Endothelial cell of umbilical vein (primary cell): ENCODE data around the gene ZNF48. TPM values are rescaled to one million over a fixed set of nuclear protein-coding genes. Genes with fewer than 3 reads are reported as not detected.

Experiments used
- BruUV-seq: library from RNA; stranded (reverse); fragments of 400-500 nt; replicated peaks from 2 replicates; lab custom pipeline; 2021; lab: Mats Ljungman, UMichigan
- CTCF ChIA-PET: fragments of 300-600, 350-600 bp; sonication (Branson Sonifier 250); formaldehyde crosslinking; loops from one replicate; lab custom pipeline; 2021; ENCODE audit warnings: antibody characterized with exemption, inconsistent platforms; lab: Charles Lee
- POLR2A ChIA-PET: fragments of 300-600, 350-600 bp; sonication (Branson Sonifier 250); formaldehyde crosslinking; loops from one replicate; lab custom pipeline; 2021; ENCODE audit warnings: antibody characterized with exemption, inconsistent platforms; lab: Charles Lee
- DNase-seq: peaks from one replicate; pipeline ENCODE4 v3.0.0-alpha.2; 2011; ENCODE audit warnings: low read depth, low spot score
- FAIRE-seq: peaks from 2 replicates; lab custom pipeline; 2011; peaks lifted over from hg19 to GRCh38; lab: Jason Lieb, UNC
- H2AFZ ChIP-seq: 2 replicates; pipeline ENCODE4 v1.6.0; 2012; ENCODE audit warnings: low read depth, low read length, control low read depth, inconsistent platforms
- H3K27ac ChIP-seq: 2 replicates; pipeline ENCODE4 v1.5.1; 2011; ENCODE audit warnings: low read depth, mild to moderate bottlenecking, control low read depth, low read length, moderate library complexity; ENCODE audit not compliant: insufficient read depth
- H3K27me3 ChIP-seq, 2 experiments: 2 replicates each; pipeline versions ENCODE4 v1.6.0 to v1.6.1; 2011; ENCODE audit warnings: low read length in 2 of 2, mixed read lengths in 1 of 2; ENCODE audit not compliant: control insufficient read depth in 2 of 2, insufficient read depth in 2 of 2
- H3K36me3 ChIP-seq, 2 experiments: 2 replicates in 1 of 2; 3 replicates in 1 of 2; pipeline ENCODE4 v1.5.1; 2011; ENCODE audit warnings: low read length in 2 of 2, mild to moderate bottlenecking in 1 of 2, moderate library complexity in 1 of 2; ENCODE audit not compliant: control insufficient read depth in 2 of 2, insufficient read depth in 2 of 2; ENCODE audit errors: extremely low read depth in 1 of 2
- H3K4me1 ChIP-seq: 3 replicates; pipeline ENCODE4 v1.5.1; 2011; ENCODE audit warnings: mild to moderate bottlenecking, low read length; ENCODE audit not compliant: control insufficient read depth, insufficient read depth; ENCODE audit errors: extremely low read depth
- H3K4me2 ChIP-seq: 2 replicates; pipeline ENCODE4 v1.6.1; 2011; ENCODE audit warnings: low read length, control low read depth, mixed read lengths; ENCODE audit not compliant: insufficient read depth
- H3K4me3 ChIP-seq, 3 experiments: fragments of 200-600 bp in 1 of 3; sonication (generic), shearing (Covaris generic) in 1 of 3; replicated peaks in 1 of 3; 2 replicates each; pipeline ENCODE4 v1.5.1; 2011 to 2016; ENCODE audit warnings: control low read depth in 3 of 3, low read length in 3 of 3, mild to moderate bottlenecking in 2 of 3, inconsistent platforms in 1 of 3, low read depth in 1 of 3, moderate library complexity in 1 of 3; ENCODE audit not compliant: insufficient read depth in 1 of 3
- H3K79me2 ChIP-seq: 2 replicates; pipeline ENCODE4 v1.6.0; 2012; ENCODE audit warnings: low read length, inconsistent platforms; ENCODE audit not compliant: control insufficient read depth, insufficient read depth
- H3K9ac ChIP-seq: replicated peaks from 2 replicates; pipeline ENCODE3; 2011; ENCODE audit warnings: low read length, control low read depth; ENCODE audit not compliant: insufficient read depth; ENCODE audit errors: extremely low read depth
- H3K9me1 ChIP-seq: replicated peaks from 3 replicates; pipeline ENCODE4 v1.6.0; 2011; ENCODE audit warnings: mild to moderate bottlenecking, low read length; ENCODE audit not compliant: control insufficient read depth, insufficient read depth; ENCODE audit errors: extremely low read depth
- H3K9me3 ChIP-seq: replicated peaks from 2 replicates; pipeline ENCODE4 v1.5.1; 2012; ENCODE audit warnings: low read length, inconsistent platforms; ENCODE audit not compliant: control insufficient read depth, insufficient read depth
- H4K20me1 ChIP-seq: replicated peaks from 2 replicates; pipeline ENCODE3; 2011; ENCODE audit warnings: mild to moderate bottlenecking, low read length; ENCODE audit not compliant: control insufficient read depth, insufficient read depth; ENCODE audit errors: extremely low read depth
- EZH2 ChIP-seq: IDR thresholded peaks from 2 replicates; pipeline ENCODE4 v1.6.1; 2012; ENCODE audit warnings: borderline replicate concordance, low read depth, mild to moderate bottlenecking, moderate library complexity, low read length, inconsistent platforms; ENCODE audit not compliant: severe bottlenecking
- FOS ChIP-seq: IDR thresholded peaks from 2 replicates; pipeline ENCODE4 v1.6.1; 2011; ENCODE audit warnings: mild to moderate bottlenecking, low read length, moderate library complexity, borderline replicate concordance; ENCODE audit not compliant: insufficient read depth
- GATA2 ChIP-seq: IDR thresholded peaks from 2 replicates; pipeline ENCODE4 v1.7.0; 2011; ENCODE audit warnings: low read depth, mild to moderate bottlenecking, moderate library complexity, mixed read lengths, low read length; ENCODE audit not compliant: insufficient read length, insufficient read depth
- JUN ChIP-seq: IDR thresholded peaks from 2 replicates; pipeline ENCODE4 v1.6.1; 2011; ENCODE audit warnings: borderline replicate concordance, low read depth; ENCODE audit not compliant: insufficient read length, insufficient read depth
- MYC ChIP-seq: IDR thresholded peaks from one replicate; pipeline ENCODE4 v1.6.1; 2011; ENCODE audit warnings: mild to moderate bottlenecking, low read depth, low read length
- POLR2A ChIP-seq: IDR thresholded peaks from 2 replicates; pipeline ENCODE4 v1.6.1; 2012; ENCODE audit warnings: low read depth, mild to moderate bottlenecking, control low read depth, low read length
- POLR2AphosphoS5 ChIP-seq: IDR thresholded peaks from 2 replicates; pipeline ENCODE4 v1.6.1; 2012; ENCODE audit warnings: low read depth, mild to moderate bottlenecking, control low read depth, low read length, moderate library complexity; ENCODE audit not compliant: insufficient read depth
- dilution Hi-C: fragments of 300-500 bp; cut with MboI; formaldehyde crosslinking; loops from one replicate; pipeline ENCODE4 v1.15.0; 2019; ENCODE audit warnings: low sequenced_read_pairs; ENCODE audit not compliant: extremely low pct_ligation_motif_present
- intact Hi-C: fragments of 100-400 bp; cut with micrococcal nuclease; formaldehyde crosslinking; loops from one replicate; pipeline ENCODE4 v1.10.0; 2022
- polyA plus RNA-seq, 4 experiments: library from polyadenylated mRNA; depleted of rRNA in 3 of 4; stranded (reverse) in 3 of 4; unstranded in 1 of 4; fragments of >200 nt; gene quantifications; 2 replicates each; pipeline versions ENCODE4 v1.2.1 to v1.2.3, GENCODE V29; 2011 to 2012; ENCODE audit warnings: missing spikeins in 1 of 4
- total RNA-seq: library from RNA; stranded (reverse); gene quantifications from 2 replicates; pipeline ENCODE4 v1.2.3, GENCODE V29; 2021
- TF ChIP-seq, protein P1 (sequence below), 2 donors: IDR thresholded peaks; 1 replicate in 1 of 2; 2 replicates in 1 of 2; pipeline ENCODE4 v1.5.1; 2011; ENCODE audit warnings: low read length in 2 of 2, mild to moderate bottlenecking in 2 of 2, moderate library complexity in 2 of 2, control low read depth in 1 of 2, inconsistent platforms in 1 of 2, low read depth in 1 of 2; ENCODE audit not compliant: insufficient read depth in 1 of 2; ENCODE audit errors: extremely low read depth in 1 of 2
- TF ChIP-seq, protein P2 (sequence below): IDR thresholded peaks from 2 replicates; pipeline ENCODE4 v1.6.1; 2011; ENCODE audit not compliant: insufficient read depth, insufficient read length

Gene ZNF48
- total and polyA plus RNA-seq, 2 donors (not counting 3 experiments of a cell fraction or from before 2014, with no cell fraction given): 15.3 to 16.1 TPM

DNA sequence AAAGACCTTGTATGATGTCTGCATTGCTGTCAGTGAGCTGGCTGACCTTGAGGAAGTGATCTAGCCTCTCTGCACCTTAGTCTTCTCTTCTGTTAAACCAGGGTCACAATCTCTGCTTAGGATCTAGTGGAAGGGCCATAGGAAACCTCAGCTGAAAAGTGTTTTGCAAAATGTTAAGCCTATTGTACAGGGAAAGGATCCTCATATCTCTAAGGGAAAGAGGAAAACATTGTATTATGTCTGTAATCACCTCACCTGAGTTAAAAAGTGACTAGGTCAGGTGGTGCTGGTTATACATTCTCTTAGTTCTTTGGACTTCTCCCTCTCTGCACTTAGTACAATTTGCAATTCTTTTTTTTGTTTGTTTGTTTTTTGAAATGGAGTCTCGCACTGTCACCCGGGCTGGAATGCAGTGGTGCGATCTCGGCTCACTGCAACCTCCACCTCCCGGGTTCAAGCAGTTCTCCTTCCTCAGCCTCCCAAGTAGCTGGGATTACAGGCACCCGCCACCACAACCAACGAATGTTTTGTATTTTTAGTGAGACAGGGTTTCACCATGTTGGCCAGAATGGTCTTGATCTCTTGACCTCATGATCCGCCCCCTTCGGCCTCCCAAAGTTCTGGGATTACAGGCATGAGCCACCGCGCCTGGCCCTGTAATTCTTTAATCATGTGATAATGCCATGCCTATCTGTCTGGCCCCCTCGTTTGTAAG lies 52.4 kb downstream of the ZNF48 start:
- no peak for DNase-seq

DNA sequence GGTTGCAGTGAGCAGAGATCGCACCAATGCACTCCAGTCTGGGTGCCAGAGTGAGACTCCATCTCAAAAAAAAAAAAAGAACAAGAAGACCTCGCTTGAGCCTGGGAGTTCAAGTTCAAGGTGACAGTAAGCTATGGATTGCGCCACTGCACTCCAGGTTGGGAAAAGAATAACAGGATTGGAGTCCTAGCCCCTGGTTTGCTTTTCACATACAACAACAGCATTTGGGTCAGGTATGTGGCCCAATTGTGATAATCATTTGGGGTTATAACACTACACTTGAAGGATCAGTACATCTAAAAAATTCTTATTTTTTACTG lies 53.9 kb downstream of the ZNF48 start:
- DNase-seq (no peak), FAIRE-seq (no peak)
- Histone ChIP-seq H3K4me3 (no peak overlapping the region), H3K36me3 (no peaks in the 10 kb centered on the region), H3K9ac (no peak overlapping the region), H3K9me1 (no peaks in the 10 kb centered on the region), H3K79me2 (peaks cover 11% of the 10 kb centered on the region), H3K27ac (no peak overlapping the region), H3K9me3 (no peaks in the 10 kb centered on the region), H2AFZ (no peak overlapping the region), H4K20me1 (no peaks in the 10 kb centered on the region), H3K4me1 (peaks cover 11% of the 10 kb centered on the region), H3K27me3 (no peaks in the 10 kb centered on the region), H3K4me2 (no peak overlapping the region)
- intact Hi-C loops: loop anchor here (1.0 to 5.0 kb wide), 6 partner anchors 43 to 243 kb away; partner anchors contain the start of gene ZNF768
- dilution Hi-C loops: no loop called here
- ChIA-PET CTCF (interaction anchor here (0.8 to 5.7 kb wide), 14 partner anchors 20 to 246 kb away, joined by 3 to 47 read pairs (median 5); partner anchors contain the start of genes ZNF689 and ZNF747), POLR2A (no interaction called here)
- BruUV-seq: no TSS peak
- TF ChIP-seq, protein P1, sequence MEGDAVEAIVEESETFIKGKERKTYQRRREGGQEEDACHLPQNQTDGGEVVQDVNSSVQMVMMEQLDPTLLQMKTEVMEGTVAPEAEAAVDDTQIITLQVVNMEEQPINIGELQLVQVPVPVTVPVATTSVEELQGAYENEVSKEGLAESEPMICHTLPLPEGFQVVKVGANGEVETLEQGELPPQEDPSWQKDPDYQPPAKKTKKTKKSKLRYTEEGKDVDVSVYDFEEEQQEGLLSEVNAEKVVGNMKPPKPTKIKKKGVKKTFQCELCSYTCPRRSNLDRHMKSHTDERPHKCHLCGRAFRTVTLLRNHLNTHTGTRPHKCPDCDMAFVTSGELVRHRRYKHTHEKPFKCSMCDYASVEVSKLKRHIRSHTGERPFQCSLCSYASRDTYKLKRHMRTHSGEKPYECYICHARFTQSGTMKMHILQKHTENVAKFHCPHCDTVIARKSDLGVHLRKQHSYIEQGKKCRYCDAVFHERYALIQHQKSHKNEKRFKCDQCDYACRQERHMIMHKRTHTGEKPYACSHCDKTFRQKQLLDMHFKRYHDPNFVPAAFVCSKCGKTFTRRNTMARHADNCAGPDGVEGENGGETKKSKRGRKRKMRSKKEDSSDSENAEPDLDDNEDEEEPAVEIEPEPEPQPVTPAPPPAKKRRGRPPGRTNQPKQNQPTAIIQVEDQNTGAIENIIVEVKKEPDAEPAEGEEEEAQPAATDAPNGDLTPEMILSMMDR (IDR thresholded peaks at IDR 0.05; ENCODE audit: extremely low read depth in 1 of 2, insufficient read depth in 1 of 2, low read depth in 1 of 2, low read length in 2 of 2): no peak
- no peak for TF ChIP-seq GATA2
- TF ChIP-seq EZH2: no peak
- TF ChIP-seq FOS: no peak
- no peak for TF ChIP-seq POLR2AphosphoS5
- TF ChIP-seq JUN: no peak
- TF ChIP-seq MYC: no peak
- no peak for TF ChIP-seq POLR2A
- TF ChIP-seq, protein P2, sequence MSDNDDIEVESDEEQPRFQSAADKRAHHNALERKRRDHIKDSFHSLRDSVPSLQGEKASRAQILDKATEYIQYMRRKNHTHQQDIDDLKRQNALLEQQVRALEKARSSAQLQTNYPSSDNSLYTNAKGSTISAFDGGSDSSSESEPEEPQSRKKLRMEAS: no peak

More for the DNA sequence above, 52.4 kb downstream of the ZNF48 start:
- no peak for TF ChIP-seq GATA2
- TF ChIP-seq, protein P2: no peak
- H3K9ac ChIP-seq: no peak overlapping the region
- ChIA-PET POLR2A (no interaction called here), CTCF (interaction anchor here (0.5 to 5.7 kb wide), 5 partner anchors 13 to 168 kb away, joined by 3 to 47 read pairs (median 4); no protein-coding TSS in a partner anchor)
- H4K20me1 ChIP-seq: no peaks in the 10 kb centered on the region
- no peak overlapping the region for H3K27ac ChIP-seq
- no peak for FAIRE-seq
- no peak overlapping the region for H3K4me2 ChIP-seq
- H3K4me1 ChIP-seq: peaks cover 11% of the 10 kb centered on the region
- no peaks in the 10 kb centered on the region for H3K9me1 ChIP-seq
- dilution Hi-C loops (no loop called here), intact Hi-C loops (loop anchor here (2.0 to 5.0 kb wide), 3 partner anchors 45 to 245 kb away; partner anchors contain the start of gene ZNF768)
- no peak overlapping the region for H3K4me3 ChIP-seq
- peaks cover 12% of the 10 kb centered on the region for H3K79me2 ChIP-seq
- no peak overlapping the region for H2AFZ ChIP-seq
- no peaks in the 10 kb centered on the region for H3K36me3 ChIP-seq
- no peaks in the 10 kb centered on the region for H3K9me3 ChIP-seq
- H3K27me3 ChIP-seq: no peaks in the 10 kb centered on the region
- no TSS peak for BruUV-seq
